ENCODE measurements around the gene PTGIS. TPM values are rescaled to one million over a fixed set of nuclear protein-coding genes. Genes with fewer than 3 reads are reported as not detected.
A peak's percentile ranks its signal among the peaks of the same experiment; 100 is the strongest.

PTGIS gene
- total RNA-seq, 1 donor from 2014 or later: 42.1 TPM

DNA sequence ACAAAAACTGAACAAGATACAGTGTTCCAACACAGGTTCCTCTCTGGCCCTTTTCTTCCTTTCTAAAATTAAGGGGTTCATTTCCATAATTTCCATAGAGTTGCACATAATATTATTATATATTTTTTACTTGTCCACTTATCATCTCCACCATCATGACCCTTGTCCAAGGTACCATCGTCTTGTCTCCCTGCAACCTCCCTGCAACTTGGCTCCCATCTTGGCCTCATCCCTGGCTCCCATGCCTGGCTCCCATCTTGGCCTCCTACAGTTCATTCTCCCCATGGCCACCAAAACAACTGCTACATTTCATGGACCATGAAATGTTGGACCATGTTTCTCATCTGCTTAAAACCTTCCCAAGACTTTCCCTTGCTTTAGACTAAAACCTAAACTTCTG lies 82.4 kb downstream of the PTGIS start:
- no peaks in the 10 kb centered on the region for H3K9me3 ChIP-seq
- no peak overlapping the region for H3K4me3 ChIP-seq
- ATAC-seq (no peak), DNase-seq (no peak)
- intact Hi-C loops (cut with DNase I): loop anchor here (10.0 kb wide), 1 partner anchor 151 kb away; no protein-coding TSS in a partner anchor
- H3K27ac ChIP-seq: no peak overlapping the region
- peaks cover 9% of the 10 kb centered on the region for H3K4me1 ChIP-seq
- no peaks in the 10 kb centered on the region for H3K36me3 ChIP-seq
- TF ChIP-seq, protein P1, sequence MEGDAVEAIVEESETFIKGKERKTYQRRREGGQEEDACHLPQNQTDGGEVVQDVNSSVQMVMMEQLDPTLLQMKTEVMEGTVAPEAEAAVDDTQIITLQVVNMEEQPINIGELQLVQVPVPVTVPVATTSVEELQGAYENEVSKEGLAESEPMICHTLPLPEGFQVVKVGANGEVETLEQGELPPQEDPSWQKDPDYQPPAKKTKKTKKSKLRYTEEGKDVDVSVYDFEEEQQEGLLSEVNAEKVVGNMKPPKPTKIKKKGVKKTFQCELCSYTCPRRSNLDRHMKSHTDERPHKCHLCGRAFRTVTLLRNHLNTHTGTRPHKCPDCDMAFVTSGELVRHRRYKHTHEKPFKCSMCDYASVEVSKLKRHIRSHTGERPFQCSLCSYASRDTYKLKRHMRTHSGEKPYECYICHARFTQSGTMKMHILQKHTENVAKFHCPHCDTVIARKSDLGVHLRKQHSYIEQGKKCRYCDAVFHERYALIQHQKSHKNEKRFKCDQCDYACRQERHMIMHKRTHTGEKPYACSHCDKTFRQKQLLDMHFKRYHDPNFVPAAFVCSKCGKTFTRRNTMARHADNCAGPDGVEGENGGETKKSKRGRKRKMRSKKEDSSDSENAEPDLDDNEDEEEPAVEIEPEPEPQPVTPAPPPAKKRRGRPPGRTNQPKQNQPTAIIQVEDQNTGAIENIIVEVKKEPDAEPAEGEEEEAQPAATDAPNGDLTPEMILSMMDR (IDR thresholded peaks at IDR 0.05): no peak
- peaks cover 72% of the 10 kb centered on the region for H3K27me3 ChIP-seq

DNA sequence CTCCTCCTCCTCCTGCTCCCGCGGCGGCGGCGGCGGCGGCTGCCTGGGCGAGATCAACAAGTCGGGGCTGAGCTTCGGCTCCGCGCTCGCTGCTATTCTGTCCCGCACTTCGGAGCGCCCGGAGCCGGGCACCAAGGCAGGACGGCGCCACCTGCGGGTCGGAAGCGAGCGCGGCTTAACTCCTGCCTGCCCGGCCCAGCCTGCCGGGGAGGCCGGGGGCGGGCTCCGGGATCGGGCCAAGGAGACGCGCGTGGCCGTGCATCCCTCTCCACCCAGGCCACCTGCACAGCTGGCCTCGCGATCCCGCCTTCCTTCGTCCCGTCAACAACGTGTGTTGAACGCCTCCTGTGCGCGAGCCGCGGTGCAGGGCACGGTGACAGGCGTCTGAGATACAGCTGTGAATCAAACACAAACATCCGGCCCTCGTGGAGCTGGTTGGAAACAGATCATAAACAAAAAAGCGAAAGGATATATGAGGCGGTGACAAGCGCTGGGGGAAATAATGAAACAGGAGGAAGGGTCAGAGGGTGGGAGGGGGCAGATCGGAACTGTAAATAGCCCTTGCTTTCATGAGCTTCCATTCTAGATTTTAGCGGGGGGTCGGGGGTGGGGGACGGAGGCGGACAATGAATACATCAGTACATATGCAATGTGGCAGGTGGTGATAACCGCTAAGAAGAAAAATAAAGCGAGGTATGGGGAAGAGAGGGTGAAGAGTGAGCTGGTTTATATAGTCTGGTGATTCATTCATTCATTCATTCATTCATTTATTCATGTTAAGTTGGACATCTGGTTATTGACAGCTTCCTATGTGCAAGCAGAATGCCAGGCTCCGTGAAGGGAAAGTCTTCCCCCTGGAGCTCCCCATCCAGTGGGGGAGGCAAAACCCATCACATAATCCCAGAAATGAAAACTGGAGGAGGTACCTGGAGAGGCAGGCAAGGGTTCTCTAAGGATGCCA lies 83.5 kb downstream of the PTGIS start:
- H3K27me3 ChIP-seq: peaks cover 76% of the 10 kb centered on the region
- peaks cover 9% of the 10 kb centered on the region for H3K4me1 ChIP-seq
- no peaks in the 10 kb centered on the region for H3K36me3 ChIP-seq
- peak overlapping the region; percentile 43 for H3K4me3 ChIP-seq
- H3K9me3 ChIP-seq: no peaks in the 10 kb centered on the region
- DNase-seq (peak; percentile 83), ATAC-seq (peak; percentile 84)
- TF ChIP-seq, protein P1 (IDR thresholded peaks at IDR 0.05): peak; percentile 65
- H3K27ac ChIP-seq: no peak overlapping the region
- intact Hi-C loops (cut with DNase I): loop anchor here (10.0 kb wide), 1 partner anchor 150 kb away; no protein-coding TSS in a partner anchor

DNA sequence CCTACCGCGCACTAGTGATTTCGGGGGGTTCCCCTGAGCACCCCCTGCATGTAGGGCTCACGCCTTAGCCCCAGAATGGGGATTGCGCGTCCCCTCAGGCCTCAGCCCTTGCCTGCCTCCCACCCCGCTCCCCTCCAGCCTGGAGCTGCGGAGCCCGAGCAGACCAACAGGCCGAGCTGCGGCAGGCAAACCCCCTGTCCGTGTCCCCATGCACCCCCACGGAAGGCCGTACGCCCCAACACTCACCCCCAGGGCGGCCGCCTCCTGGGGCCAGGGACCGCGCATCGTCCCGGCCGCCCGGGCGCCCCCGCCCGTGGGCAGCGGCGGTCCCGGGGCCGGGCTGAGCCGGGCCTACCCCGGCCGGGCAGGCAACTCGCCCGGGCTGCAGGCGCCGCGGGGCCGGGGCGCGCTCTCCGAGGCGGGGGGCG lies 84.2 kb downstream of the PTGIS start:
- ATAC-seq (no peak), DNase-seq (no peak)
- H3K27ac ChIP-seq: no peak overlapping the region
- no peaks in the 10 kb centered on the region for H3K9me3 ChIP-seq
- TF ChIP-seq, protein P1 (IDR thresholded peaks at IDR 0.05): no peak
- H3K27me3 ChIP-seq: peaks cover 74% of the 10 kb centered on the region
- intact Hi-C loops (cut with DNase I): loop anchor here (10.0 kb wide), 1 partner anchor 149 kb away; no protein-coding TSS in a partner anchor
- H3K36me3 ChIP-seq: no peaks in the 10 kb centered on the region
- no peak overlapping the region for H3K4me3 ChIP-seq
- peaks cover 9% of the 10 kb centered on the region for H3K4me1 ChIP-seq

DNA sequence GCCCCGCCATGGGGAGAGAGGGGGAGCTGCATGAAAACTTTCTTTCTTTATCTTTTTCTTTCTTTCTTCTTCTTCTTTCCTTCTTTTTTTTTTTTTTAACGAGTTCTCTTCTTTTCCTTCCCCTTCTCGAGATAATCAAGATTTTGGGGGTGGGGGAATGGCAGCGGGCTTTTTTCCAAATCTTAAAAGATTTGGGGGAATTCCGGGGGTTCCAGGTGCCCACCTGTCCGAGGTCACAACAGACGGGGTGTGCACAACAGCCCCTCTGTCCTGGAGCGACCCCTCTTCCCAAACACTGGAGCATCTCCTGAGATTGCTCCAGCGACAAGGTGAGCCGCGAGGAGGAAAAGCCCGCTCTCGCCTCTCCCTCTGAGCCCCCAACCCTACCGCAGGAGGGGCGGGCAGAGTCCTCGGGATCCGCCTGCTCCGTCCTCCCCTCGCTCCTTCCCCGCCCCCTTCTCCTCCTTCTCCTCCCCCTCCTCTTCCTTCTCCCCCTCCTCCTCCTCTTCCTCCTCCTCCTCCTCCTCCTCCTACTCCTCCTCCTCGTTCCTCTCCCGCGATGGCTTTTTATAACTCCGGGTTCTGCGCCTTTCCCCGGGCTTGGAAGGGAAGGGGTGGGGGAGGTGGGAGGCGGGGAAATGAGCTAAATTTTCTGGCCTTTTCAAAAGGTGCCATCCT lies 84.8 kb downstream of the PTGIS start:
- Histone ChIP-seq H3K27ac (no peak overlapping the region), H3K4me1 (peaks cover 9% of the 10 kb centered on the region), H3K4me3 (no peak overlapping the region), H3K27me3 (peaks cover 68% of the 10 kb centered on the region), H3K36me3 (no peaks in the 10 kb centered on the region), H3K9me3 (no peaks in the 10 kb centered on the region)
- ATAC-seq: no peak
- intact Hi-C loops (cut with DNase I): loop anchor here (10.0 kb wide), 1 partner anchor 148 kb away; no protein-coding TSS in a partner anchor
- DNase-seq: no peak
- TF ChIP-seq, protein P1 (IDR thresholded peaks at IDR 0.05): no peak

DNA sequence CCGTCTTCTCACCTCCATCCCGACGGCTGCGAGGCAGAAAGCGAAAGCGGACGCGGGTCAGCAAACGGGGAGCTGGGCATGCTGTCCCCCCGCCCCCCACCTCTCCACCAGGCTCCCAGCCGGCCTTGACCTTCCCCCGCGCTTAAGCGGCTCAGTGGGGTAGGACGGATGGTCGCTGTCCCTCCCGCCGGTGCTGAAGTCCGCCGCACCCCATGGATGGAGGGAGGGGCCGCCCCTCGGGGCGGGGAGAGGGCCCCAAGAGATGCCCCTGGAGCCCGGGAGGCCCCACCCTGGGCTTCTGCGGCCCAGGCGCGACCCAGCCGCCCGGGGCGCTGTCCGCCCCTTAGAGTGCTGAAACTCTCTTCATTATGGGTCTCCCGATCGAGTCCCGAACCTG lies 85.3 kb downstream of the PTGIS start, which contains the start of gene KCNB1:
TSS of gene KCNB1 (minus strand) at position 48 of the 397 bp plus-strand sequence. CDS start 188 bp downstream, outside the sequence.
- TF ChIP-seq, protein P1 (IDR thresholded peaks at IDR 0.05): no peak
- peaks cover 71% of the 10 kb centered on the region for H3K27me3 ChIP-seq
- H3K4me1 ChIP-seq: peaks cover 9% of the 10 kb centered on the region
- no peak within 1 kb of the TSS for H3K4me3 ChIP-seq
- no peaks in the 10 kb centered on the region for H3K9me3 ChIP-seq
- ATAC-seq: peak; percentile 68
- intact Hi-C loops (cut with DNase I): loop anchor here (10.0 kb wide), 1 partner anchor 148 kb away; no protein-coding TSS in a partner anchor
- peak; percentile 71 for DNase-seq
- no peak within 1 kb of the TSS for H3K27ac ChIP-seq
- H3K36me3 ChIP-seq: no peaks in the 10 kb centered on the region

Measured in upper lobe of right lung (tissue), 1 donor.